ENCODE data around the gene FIGN.

The FIGN gene

GRCh38 chr2:163611557-163611906 lies 124.3 kb downstream of the FIGN start:
- DNase-seq (ENCODE audit: low read depth) = no peak

DNA sequence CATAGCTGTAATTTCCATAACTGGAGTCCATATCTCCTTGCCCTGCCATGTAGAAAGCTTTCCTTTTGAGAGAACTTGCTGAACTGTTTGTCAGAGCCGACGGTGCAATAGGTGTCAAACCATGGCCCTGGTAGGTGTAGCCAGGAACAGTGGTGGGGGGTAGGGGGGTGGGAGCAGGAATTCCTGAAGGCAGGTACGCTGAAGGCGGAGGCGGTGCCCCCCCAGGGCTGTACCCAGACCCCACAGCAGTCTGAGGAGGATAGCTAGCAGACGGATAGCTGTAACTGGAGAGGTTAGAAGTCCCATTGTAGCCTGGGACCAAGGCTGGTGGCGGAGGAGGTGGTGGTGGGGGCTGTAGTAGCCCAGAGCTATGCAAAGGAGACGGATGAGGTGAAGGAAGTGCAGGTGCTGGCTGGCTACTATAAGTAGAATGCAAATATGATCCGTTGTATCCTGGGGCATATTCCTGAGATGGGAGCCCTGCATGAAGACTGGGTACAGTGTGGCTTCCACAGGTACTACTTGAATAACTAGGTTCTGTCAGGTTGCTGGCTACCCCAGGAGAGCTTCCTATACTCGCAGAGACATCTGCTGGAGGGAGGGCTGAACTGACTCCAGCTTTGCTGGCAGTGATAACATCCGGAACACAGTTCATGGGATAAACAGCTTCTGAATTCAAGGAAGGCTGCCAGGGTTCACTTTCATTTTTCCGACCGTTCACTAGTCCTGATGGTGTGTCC lies 124.8 kb downstream of the FIGN start:
- peak; percentile 30 for DNase-seq (ENCODE audit: low read depth)

GRCh38 chr2:163607630-163608029 lies 128.2 kb downstream of the FIGN start:
- no peak for DNase-seq (ENCODE audit: low read depth)

DNA sequence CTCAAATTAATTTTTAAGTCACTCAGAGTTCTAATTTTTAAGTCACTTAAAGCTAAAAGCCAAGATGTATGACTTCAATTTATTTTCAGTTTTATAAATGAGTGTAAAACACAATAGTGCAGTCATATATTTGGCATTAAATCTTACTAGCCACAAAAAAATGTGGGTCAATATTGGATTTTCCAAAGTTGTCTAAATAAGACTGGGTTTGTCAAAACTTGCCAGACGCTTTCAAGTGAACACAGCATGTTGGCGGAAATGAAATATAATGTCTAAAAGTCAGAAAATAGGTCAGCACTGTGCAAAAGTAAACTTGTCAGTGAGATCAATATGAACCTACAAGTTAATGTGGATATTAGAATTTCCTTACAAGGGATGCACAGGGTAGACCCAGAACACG lies 128.9 kb downstream of the FIGN start:
- DNase-seq (ENCODE audit: low read depth) = no peak

GRCh38 chr2:163605779-163606178 lies 130.0 kb downstream of the FIGN start:
- DNase-seq (ENCODE audit: low read depth) = no peak

- DNase-seq (ENCODE audit: low read depth) = peak; percentile 86
These were observed 130.8 kb downstream of the FIGN start for GRCh38 chr2:163604941-163605555.

- no peak for DNase-seq (ENCODE audit: low read depth)
These were observed 133.6 kb downstream of the FIGN start for GRCh38 chr2:163602196-163602595.

DNA sequence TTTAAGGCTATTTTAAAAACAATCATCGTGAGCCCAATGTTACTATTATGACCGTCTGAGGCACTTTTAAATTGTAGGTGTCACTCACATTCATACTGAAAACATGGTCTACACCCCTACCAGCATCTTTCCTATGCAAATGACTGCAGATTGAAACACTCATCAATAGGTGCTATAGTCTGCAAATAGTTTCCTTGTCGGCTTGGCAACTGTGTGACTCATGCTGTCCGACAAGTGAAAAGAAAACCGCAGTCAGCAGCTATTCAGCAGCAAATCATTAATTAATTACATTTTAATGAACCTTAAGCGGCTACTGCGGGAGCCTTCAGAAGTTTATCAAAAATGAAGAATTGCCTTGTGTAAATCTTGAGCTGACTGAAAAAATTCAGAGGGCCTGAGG lies 134.4 kb downstream of the FIGN start:
- peak; percentile 46 for DNase-seq (ENCODE audit: low read depth)

- peak; percentile 27 for DNase-seq (ENCODE audit: low read depth)
These were observed 135.0 kb downstream of the FIGN start for GRCh38 chr2:163600801-163601200.

DNA sequence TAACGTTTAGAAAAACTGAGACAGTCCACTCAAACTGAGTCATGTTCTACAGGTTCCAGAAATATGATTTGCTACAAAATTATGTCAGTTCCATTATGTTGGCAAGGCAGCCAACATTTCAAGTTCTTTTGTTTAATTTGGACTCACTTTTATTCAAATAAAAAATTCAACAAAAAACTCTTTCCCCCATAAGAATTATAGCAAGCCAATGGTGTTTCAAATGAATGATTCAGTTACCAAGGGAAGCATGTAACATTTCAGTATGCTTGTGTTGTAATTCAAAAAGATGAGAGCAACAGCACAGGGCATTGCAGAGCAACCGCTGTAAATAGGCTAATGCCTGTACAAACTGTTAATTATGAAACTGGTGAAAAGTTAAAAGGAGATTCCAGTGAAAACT lies 140.8 kb downstream of the FIGN start:
- DNase-seq (ENCODE audit: low read depth) = no peak

DNA sequence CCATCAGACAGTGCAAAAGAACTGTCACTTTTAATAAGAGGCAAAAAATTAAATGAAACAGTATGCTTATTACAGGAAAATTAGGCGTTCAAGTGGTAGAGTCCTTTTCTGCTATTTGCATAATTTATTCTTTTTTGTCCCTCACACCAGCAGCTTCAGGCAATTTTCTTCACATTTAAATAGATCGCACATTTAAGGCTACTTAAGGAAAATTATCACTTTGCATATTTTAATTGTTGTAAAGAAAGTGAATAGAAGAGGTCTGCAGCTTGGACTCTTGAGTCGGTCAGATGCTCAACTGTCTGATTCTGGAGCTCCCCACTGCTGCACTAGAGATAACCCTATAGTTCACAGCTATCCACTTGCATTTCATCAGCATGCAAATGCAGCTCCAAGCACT lies 141.3 kb downstream of the FIGN start:
- DNase-seq (ENCODE audit: low read depth) = no peak

- no peak for DNase-seq (ENCODE audit: low read depth)
These were observed 141.8 kb downstream of the FIGN start for GRCh38 chr2:163593982-163594381.

DNA sequence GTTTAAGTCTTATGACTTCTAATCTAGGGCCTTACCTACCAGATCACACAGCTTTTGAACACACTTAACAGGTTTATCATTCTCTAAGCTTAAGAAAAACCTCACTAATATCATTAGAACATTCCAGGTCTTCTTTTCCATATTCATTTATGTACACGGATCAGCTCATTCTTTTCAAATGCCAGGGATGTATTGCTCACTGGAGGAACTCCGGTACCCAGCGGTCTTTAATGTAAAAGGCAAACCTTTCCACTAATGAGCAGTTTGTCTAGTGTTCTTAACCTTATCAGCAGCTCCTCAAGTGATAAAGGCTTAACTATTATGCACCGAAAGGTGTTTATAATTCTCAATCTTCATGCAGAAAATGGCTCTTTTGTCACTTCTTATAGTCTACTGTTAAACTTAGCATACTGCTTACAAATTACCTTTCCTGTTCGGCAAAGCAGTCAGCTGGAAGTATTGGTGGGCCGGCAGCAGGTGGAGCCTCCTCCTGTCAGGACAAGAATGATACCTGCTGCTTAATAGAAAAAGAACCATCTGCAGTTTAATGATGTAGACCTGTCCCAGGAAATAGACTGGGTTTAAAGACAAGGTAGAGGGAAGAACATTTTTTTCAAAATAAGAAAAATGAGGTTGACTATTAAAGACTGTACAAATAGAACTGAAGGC lies 142.7 kb downstream of the FIGN start:
- DNase-seq (ENCODE audit: low read depth) = no peak

- no peak for DNase-seq (ENCODE audit: low read depth)
These were observed 144.3 kb downstream of the FIGN start for GRCh38 chr2:163591461-163591860.

DNA sequence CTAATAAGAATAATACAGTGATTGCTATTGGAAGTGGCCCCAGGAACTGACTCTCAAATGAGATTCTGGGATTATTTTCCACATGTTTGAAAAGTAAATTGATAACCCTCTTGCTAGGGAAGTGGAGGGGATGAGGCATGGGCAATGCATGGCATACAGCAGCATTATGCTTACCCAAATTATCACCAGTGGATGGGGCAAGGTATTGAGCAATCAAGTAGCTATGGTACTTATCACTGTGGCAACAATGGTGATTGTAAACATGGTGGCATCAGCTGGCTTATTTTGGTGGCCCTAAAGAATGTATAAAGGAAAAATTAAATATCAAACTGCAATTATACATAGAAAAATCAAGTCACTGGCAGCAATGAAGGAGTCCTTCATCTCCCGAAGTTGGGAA lies 155.1 kb downstream of the FIGN start:
- DNase-seq (ENCODE audit: low read depth) = no peak

GRCh38 chr2:163574309-163574708 lies 161.5 kb downstream of the FIGN start:
- DNase-seq (ENCODE audit: low read depth) = no peak

DNA sequence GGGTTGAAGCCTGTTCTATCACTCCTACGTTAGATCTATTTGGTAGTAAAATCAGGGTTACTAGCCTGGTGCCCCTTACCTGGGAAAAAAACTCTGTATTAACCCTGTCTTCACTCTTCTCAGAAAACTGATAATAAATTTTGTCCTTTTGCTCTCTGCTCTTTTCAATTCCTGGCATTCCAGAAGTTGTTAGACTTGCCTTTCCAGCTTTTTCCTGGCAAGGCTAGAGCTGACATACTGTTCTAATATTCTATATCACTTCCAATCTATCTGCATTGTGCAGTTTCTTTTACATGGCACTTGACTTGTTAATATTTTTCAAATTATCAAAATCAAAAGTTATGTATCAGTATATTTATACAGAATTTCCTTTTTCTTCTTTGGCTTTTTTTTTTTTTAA lies 162.2 kb downstream of the FIGN start:
- no peak for DNase-seq (ENCODE audit: low read depth)

- no peak for DNase-seq (ENCODE audit: low read depth)
These were observed 163.0 kb downstream of the FIGN start for GRCh38 chr2:163572850-163573249.

DNA sequence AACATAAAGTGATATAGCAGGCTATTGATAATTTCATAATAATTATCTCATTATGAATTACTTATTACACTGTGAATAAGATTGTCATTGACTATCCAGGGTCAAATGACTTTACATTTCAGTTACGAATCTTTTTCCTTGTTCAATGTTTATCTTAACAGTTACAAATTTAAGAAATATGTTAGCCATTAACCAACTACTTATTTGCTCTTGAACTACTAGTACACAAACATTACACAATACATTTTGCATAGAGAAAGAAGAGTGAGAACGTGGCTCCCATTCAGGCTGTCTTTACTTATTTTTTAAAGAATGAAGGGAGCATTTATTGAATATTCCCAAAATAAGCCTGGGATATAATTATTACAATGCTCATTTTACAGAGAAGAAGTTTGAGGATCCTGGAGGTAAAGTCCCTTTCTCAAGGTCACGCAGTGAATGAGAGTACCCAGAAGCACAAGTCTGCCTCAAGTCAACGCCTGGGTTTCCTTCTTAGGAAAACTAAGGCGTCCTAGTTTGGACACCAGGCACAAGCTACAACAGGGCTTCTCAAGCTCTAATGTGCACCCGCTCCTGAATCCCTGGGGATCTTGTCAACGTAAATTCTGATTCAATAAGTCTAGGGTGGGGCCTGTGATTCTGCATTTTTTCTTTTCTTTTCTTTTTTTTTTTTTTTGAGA lies 164.2 kb downstream of the FIGN start:
- no peak for DNase-seq (ENCODE audit: low read depth)

- DNase-seq (ENCODE audit: low read depth) = no peak
These were observed 165.4 kb downstream of the FIGN start for GRCh38 chr2:163570391-163570790.

GRCh38 chr2:163565192-163565591 lies 170.6 kb downstream of the FIGN start:
- peak; percentile 6 for DNase-seq (ENCODE audit: low read depth)

- no peak for DNase-seq (ENCODE audit: low read depth)
These were observed 171.6 kb downstream of the FIGN start for GRCh38 chr2:163564236-163564635.

DNA sequence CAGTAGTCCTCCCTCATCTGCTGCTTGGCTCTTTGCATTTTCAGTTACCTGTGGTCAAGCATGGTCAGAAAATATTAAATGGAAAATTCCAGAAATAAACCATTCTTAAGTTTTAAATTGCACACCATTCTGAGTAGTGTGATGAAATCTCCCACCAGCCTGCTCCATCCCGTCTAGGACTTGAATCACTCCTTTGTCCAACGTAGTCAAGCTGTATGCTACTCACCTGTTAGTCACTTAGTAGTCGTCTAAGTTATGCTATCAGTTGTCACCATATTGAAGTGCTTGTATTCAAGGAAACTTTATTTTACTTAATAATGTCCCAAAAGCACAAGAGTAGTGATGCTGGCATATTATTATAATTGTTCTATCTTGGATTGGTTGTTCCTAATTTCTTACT lies 172.5 kb downstream of the FIGN start:
- DNase-seq (ENCODE audit: low read depth) = peak; percentile 32
